Measurements from ENCODE around the gene XPNPEP3. TPM values are rescaled to one million over a fixed set of nuclear protein-coding genes. Genes with fewer than 3 reads are reported as not detected.

XPNPEP3 gene
- total RNA-seq, 1 donor from 2014 or later = 16.1 TPM

DNA sequence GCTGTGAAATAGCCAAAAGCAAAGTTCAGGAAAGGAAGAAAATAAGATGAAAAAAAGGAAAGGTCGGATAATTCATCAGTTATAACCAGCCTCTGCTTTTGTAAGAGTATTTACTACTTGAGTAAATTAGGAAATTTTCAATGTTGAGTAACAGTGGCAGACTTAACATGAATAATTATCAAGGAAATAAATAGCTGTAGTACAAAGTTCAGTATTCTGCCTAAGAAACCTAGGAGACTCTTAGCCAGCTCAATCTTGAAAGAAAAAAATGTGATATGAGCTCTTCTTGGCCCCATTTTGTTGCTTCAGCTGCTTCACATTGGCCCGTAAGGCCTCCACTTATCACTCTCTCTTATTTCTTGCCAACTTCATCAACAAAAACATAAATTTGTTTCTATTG lies 22.0 kb downstream of the XPNPEP3 start:
- H3K27me3 ChIP-seq (ENCODE audit: control insufficient read depth, insufficient read depth, low read length) = no peaks in the 10 kb centered on the region
- no peak overlapping the region for H3K4me3 ChIP-seq (ENCODE audit: low read depth, low read length)
- H3K36me3 ChIP-seq (ENCODE audit: control insufficient read depth, insufficient read depth, low read length) = peaks cover 1% of the 10 kb centered on the region
- no peak for DNase-seq (ENCODE audit: low read depth)
- TF ChIP-seq, protein P1, sequence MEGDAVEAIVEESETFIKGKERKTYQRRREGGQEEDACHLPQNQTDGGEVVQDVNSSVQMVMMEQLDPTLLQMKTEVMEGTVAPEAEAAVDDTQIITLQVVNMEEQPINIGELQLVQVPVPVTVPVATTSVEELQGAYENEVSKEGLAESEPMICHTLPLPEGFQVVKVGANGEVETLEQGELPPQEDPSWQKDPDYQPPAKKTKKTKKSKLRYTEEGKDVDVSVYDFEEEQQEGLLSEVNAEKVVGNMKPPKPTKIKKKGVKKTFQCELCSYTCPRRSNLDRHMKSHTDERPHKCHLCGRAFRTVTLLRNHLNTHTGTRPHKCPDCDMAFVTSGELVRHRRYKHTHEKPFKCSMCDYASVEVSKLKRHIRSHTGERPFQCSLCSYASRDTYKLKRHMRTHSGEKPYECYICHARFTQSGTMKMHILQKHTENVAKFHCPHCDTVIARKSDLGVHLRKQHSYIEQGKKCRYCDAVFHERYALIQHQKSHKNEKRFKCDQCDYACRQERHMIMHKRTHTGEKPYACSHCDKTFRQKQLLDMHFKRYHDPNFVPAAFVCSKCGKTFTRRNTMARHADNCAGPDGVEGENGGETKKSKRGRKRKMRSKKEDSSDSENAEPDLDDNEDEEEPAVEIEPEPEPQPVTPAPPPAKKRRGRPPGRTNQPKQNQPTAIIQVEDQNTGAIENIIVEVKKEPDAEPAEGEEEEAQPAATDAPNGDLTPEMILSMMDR (IDR thresholded peaks at IDR 0.05; ENCODE audit: insufficient read depth, low read length, poor library complexity, severe bottlenecking) = no peak

DNA sequence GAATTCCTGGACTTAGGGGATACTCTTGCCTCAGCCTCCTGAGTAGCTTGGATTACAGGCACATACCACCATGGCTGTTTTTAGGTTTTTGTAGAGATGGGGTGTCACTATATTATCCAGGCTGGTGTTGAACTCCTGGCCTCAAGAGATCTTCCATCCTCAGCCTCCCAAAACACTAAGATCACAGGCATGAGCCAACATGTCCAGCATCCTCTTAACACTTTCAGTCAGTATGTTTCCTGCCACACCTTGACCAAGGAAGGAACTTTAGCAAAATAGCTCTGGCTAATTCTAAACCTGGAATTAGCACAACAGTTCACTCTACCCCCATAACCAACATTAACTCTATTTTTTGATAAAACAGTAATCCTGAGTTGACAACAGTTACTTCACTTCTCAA lies 32.2 kb downstream of the XPNPEP3 start:
- Histone ChIP-seq H3K4me3 (ENCODE audit: low read depth, low read length) (no peak overlapping the region), H3K36me3 (ENCODE audit: control insufficient read depth, insufficient read depth, low read length) (no peaks in the 10 kb centered on the region), H3K27me3 (ENCODE audit: control insufficient read depth, insufficient read depth, low read length) (no peaks in the 10 kb centered on the region)
- TF ChIP-seq, protein P1 (IDR thresholded peaks at IDR 0.05; ENCODE audit: insufficient read depth, low read length, poor library complexity, severe bottlenecking) = no peak
- DNase-seq (ENCODE audit: low read depth) = no peak

DNA sequence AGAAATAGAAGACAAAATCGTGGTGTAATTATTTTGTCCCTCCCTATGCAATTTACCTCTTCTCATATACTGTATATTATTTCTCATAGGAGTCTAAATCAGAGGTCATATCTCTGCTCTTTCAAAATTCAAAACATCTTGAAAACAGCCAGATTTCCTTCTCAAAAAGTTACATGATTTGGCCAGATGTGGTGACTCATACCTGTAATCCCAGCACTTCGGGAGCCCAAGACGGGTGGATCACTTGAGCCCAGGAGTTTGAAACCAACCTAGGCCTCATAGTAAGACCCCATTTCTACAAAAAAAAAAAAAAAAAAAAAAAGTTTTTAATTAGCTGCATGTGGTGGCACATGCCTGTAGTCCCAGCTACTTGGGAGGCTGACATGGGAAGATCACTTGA lies 33.9 kb downstream of the XPNPEP3 start:
- Histone ChIP-seq H3K36me3 (ENCODE audit: control insufficient read depth, insufficient read depth, low read length) (no peaks in the 10 kb centered on the region), H3K27me3 (ENCODE audit: control insufficient read depth, insufficient read depth, low read length) (no peaks in the 10 kb centered on the region), H3K4me3 (ENCODE audit: low read depth, low read length) (no peak overlapping the region)
- no peak for DNase-seq (ENCODE audit: low read depth)
- TF ChIP-seq, protein P1 (IDR thresholded peaks at IDR 0.05; ENCODE audit: insufficient read depth, low read length, poor library complexity, severe bottlenecking) = no peak

DNA sequence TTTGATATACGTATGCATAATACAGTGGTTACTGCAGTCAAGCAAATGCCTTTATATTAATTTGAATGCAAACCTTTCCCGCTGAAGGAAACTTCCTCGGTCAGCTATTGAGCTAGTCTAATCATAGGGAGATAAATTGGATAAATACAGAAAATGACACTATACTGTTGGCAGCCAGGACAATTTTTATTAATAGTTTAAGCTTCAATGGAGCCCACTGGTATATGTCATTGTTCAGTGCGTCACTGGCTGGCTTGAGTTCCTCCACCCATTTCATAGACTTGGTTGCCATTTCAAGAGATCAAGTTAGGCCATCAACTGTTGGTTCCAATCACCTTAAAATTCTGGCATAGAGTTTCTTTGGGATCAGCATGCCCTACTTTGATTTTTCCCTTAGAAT lies 37.5 kb downstream of the XPNPEP3 start:
- no peak overlapping the region for H3K4me3 ChIP-seq (ENCODE audit: low read depth, low read length)
- TF ChIP-seq, protein P1 (IDR thresholded peaks at IDR 0.05; ENCODE audit: insufficient read depth, low read length, poor library complexity, severe bottlenecking) = no peak
- DNase-seq (ENCODE audit: low read depth) = no peak
- H3K27me3 ChIP-seq (ENCODE audit: control insufficient read depth, insufficient read depth, low read length) = no peaks in the 10 kb centered on the region
- H3K36me3 ChIP-seq (ENCODE audit: control insufficient read depth, insufficient read depth, low read length) = no peaks in the 10 kb centered on the region

DNA sequence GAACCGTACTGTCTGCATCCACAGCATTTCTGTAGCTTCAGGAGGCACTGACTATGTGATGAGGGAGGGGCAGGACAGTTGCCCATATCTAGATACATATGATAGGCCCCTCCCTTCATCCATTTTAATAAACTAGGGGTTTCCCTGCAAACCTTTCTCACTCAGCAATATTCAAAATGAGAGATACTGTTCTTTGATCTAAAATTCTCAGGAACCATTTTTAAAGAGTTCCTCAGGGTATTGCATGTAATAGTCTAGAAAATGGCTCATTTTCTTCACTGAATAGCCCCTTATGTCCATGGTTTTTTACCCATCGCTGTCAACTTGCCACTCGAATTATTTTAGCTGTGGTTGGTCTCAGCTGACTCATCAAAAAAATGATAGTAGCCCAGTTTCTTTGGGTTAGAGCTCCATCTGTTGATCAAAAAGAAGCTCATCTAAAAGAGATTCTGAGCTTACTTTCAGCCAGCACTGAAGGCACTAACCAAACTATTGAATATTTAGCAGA lies 42.0 kb downstream of the XPNPEP3 start:
- DNase-seq (ENCODE audit: low read depth) = peak; percentile 28
- TF ChIP-seq, protein P1 (IDR thresholded peaks at IDR 0.05; ENCODE audit: insufficient read depth, low read length, poor library complexity, severe bottlenecking) = peak; percentile 52
- H3K36me3 ChIP-seq (ENCODE audit: control insufficient read depth, insufficient read depth, low read length) = no peaks in the 10 kb centered on the region
- H3K27me3 ChIP-seq (ENCODE audit: control insufficient read depth, insufficient read depth, low read length) = no peaks in the 10 kb centered on the region
- no peak overlapping the region for H3K4me3 ChIP-seq (ENCODE audit: low read depth, low read length)

DNA sequence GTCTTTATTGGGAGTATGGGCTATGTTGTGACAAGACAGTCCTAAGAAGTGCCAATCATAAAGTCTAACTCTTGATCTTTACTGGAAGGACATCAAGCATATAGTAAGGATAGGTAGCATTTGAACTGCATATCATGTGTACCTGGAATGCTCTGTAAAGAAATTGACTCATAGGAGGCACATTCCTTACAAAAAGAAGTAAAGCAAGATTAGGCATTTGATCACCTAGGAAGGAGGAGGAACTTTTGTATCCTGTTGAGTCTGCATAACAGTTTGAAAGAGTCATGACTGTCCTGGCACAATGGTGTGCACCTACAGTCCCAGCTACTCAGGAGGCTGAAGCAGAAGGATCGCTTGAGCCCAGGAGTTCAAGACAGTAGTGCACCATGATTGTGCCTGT lies 47.2 kb downstream of the XPNPEP3 start:
- H3K4me3 ChIP-seq (ENCODE audit: low read depth, low read length) = no peak overlapping the region
- TF ChIP-seq, protein P1 (IDR thresholded peaks at IDR 0.05; ENCODE audit: insufficient read depth, low read length, poor library complexity, severe bottlenecking) = no peak
- no peak for DNase-seq (ENCODE audit: low read depth)
- no peaks in the 10 kb centered on the region for H3K27me3 ChIP-seq (ENCODE audit: control insufficient read depth, insufficient read depth, low read length)
- no peaks in the 10 kb centered on the region for H3K36me3 ChIP-seq (ENCODE audit: control insufficient read depth, insufficient read depth, low read length)

All from kidney epithelial cell (primary cell).